HG02678 (cell line): ENCODE data around the gene KEAP1.
"Not testable (repeated sequence)": the region's sequence is repeated elsewhere in the genome, so short reads cannot be mapped to it uniquely, and the experiment has no call there.

Experiments used
- ATAC-seq: cut with Tn5 transposase; IDR thresholded peaks from one replicate; pipeline ENCODE4 v1.9.1; 2021; ENCODE audit warnings: mild to moderate bottlenecking, moderate library complexity; ENCODE audit not compliant: unreplicated experiment

KEAP1 gene

GRCh38 chr19:10500247-10500592, 2.9 kb downstream of the KEAP1 start:
- no peak for ATAC-seq

- ATAC-seq = no peak
Measured at GRCh38 chr19:10499550-10500246, 3.5 kb downstream of the KEAP1 start.

- ATAC-seq = no peak
Measured at GRCh38 chr19:10497371-10497770, 5.8 kb downstream of the KEAP1 start.

GRCh38 chr19:10491472-10492047, 11.6 kb downstream of the KEAP1 start:
- no peak for ATAC-seq

- no peak for ATAC-seq
Measured at GRCh38 chr19:10486551-10486950, 16.6 kb downstream of the KEAP1 start.

GRCh38 chr19:10478903-10479384, 24.2 kb downstream of the KEAP1 start:
- no peak for ATAC-seq

- ATAC-seq = no peak
Measured at GRCh38 chr19:10478476-10478875, 24.7 kb downstream of the KEAP1 start.

GRCh38 chr19:10474962-10475451, 28.1 kb downstream of the KEAP1 start:
- no peak for ATAC-seq

GRCh38 chr19:10473192-10473591, 30.0 kb downstream of the KEAP1 start:
- ATAC-seq = no peak

GRCh38 chr19:10471909-10472308, 31.2 kb downstream of the KEAP1 start:
- ATAC-seq = no peak

GRCh38 chr19:10468133-10468532, 35.0 kb downstream of the KEAP1 start:
- no peak for ATAC-seq

- no peak for ATAC-seq
Measured at GRCh38 chr19:10467104-10467706, 36.0 kb downstream of the KEAP1 start.

GRCh38 chr19:10464456-10464855, 38.7 kb downstream of the KEAP1 start:
- no peak for ATAC-seq

GRCh38 chr19:10462557-10462956, 40.6 kb downstream of the KEAP1 start:
- no peak for ATAC-seq

GRCh38 chr19:10462042-10462441, 41.1 kb downstream of the KEAP1 start:
- not testable (repeated sequence) for ATAC-seq

GRCh38 chr19:10461047-10461949, 41.9 kb downstream of the KEAP1 start:
- peak; percentile 96 for ATAC-seq

GRCh38 chr19:10460714-10461046, 42.5 kb downstream of the KEAP1 start:
- ATAC-seq = no peak

GRCh38 chr19:10458733-10459132, 44.4 kb downstream of the KEAP1 start:
- not testable (repeated sequence) for ATAC-seq

GRCh38 chr19:10454267-10454666, 48.9 kb downstream of the KEAP1 start:
- no peak for ATAC-seq

GRCh38 chr19:10453852-10454251, 49.3 kb downstream of the KEAP1 start:
- no peak for ATAC-seq
